Activated naive CD8-positive, alpha-beta T cell treated with anti-CD3 and anti-CD28 coated beads, Interleukin-2, amount 10 ng/mL, durations not matched to agents 7 days and 5 days (primary cell): Measurements from ENCODE around the gene PNMA8A. TPM values are rescaled to one million over a fixed set of nuclear protein-coding genes. Genes with fewer than 3 reads are reported as not detected.

Experiments used
- ATAC-seq: fragments of 150-1000 bp; cut with Tn5 transposase; one replicate; pipeline ENCODE4 v1.10.0; 2021; ENCODE audit warnings: low read depth, moderate library complexity
- POLR2A ChIA-PET: fragments of 350-600 bp; sonication (Branson Sonifier 250); formaldehyde crosslinking; loops from one replicate; lab custom pipeline; 2021; ENCODE audit warnings: antibody characterized with exemption; lab: Charles Lee
- DNase-seq: peaks from one replicate; pipeline ENCODE4 v3.0.0; 2021
- H3K27ac Mint-ChIP-seq: one replicate; pipeline ENCODE4 v1.8.0; 2022; ENCODE audit warnings: mild to moderate bottlenecking, mixed read lengths
- H3K27me3 Mint-ChIP-seq: one replicate; pipeline ENCODE4 v1.8.0; 2022; ENCODE audit warnings: mild to moderate bottlenecking, moderate library complexity, mixed read lengths
- H3K36me3 Mint-ChIP-seq: one replicate; pipeline ENCODE4 v1.8.0; 2021; ENCODE audit warnings: mild to moderate bottlenecking, mixed read lengths
- H3K4me1 Mint-ChIP-seq: one replicate; pipeline ENCODE4 v1.8.0; 2021; ENCODE audit warnings: mixed read lengths
- H3K4me3 Mint-ChIP-seq: one replicate; pipeline ENCODE4 v1.8.0; 2022; ENCODE audit warnings: mild to moderate bottlenecking, moderate library complexity, mixed read lengths
- H3K9me3 Mint-ChIP-seq: one replicate; pipeline ENCODE4 v1.8.0; 2021; ENCODE audit warnings: mixed read lengths
- total RNA-seq, 2 experiments: library from RNA; stranded (reverse); gene quantifications; one replicate each; pipeline ENCODE4 v1.2.3, GENCODE V29; 2021

The PNMA8A gene
- total RNA-seq, 2 experiments from 2014 or later, result 1.7 to 1.8 TPM

- Mint-ChIP-seq H3K4me1 (peaks cover 27% of the 10 kb centered on the region), H3K27ac (no peak overlapping the region), H3K27me3 (peaks cover 85% of the 10 kb centered on the region), H3K4me3 (peak overlapping the region; percentile 82), H3K36me3 (no peaks in the 10 kb centered on the region), H3K9me3 (no peaks in the 10 kb centered on the region)
- POLR2A ChIA-PET, result no interaction called here
- ATAC-seq, result no peak
- DNase-seq, result no peak
These were observed 43.8 kb downstream of the PNMA8A start for GRCh38 chr19:46427518-46428045.

- ATAC-seq (peak; percentile 38), DNase-seq (peak; percentile 63)
- peaks cover 27% of the 10 kb centered on the region for H3K4me1 Mint-ChIP-seq
- H3K4me3 Mint-ChIP-seq, result peak overlapping the region; percentile 82
- POLR2A ChIA-PET, result no interaction called here
- H3K36me3 Mint-ChIP-seq, result no peaks in the 10 kb centered on the region
- no peaks in the 10 kb centered on the region for H3K9me3 Mint-ChIP-seq
- no peak overlapping the region for H3K27ac Mint-ChIP-seq
- peaks cover 80% of the 10 kb centered on the region for H3K27me3 Mint-ChIP-seq
These were observed 44.7 kb downstream of the PNMA8A start for GRCh38 chr19:46426506-46427162.

GRCh38 chr19:46426035-46426505 lies 45.3 kb downstream of the PNMA8A start:
- no peaks in the 10 kb centered on the region for H3K36me3 Mint-ChIP-seq
- peaks cover 75% of the 10 kb centered on the region for H3K27me3 Mint-ChIP-seq
- H3K4me3 Mint-ChIP-seq, result peak overlapping the region; percentile 82
- H3K27ac Mint-ChIP-seq, result no peak overlapping the region
- POLR2A ChIA-PET, result no interaction called here
- ATAC-seq (no peak), DNase-seq (no peak)
- H3K9me3 Mint-ChIP-seq, result no peaks in the 10 kb centered on the region
- peaks cover 27% of the 10 kb centered on the region for H3K4me1 Mint-ChIP-seq

- Mint-ChIP-seq H3K4me1 (peaks cover 15% of the 10 kb centered on the region), H3K27ac (no peak overlapping the region), H3K4me3 (no peak overlapping the region), H3K36me3 (no peaks in the 10 kb centered on the region), H3K9me3 (no peaks in the 10 kb centered on the region), H3K27me3 (peaks cover 59% of the 10 kb centered on the region)
- ATAC-seq, result no peak
- POLR2A ChIA-PET, result interaction anchor here (0.6 kb wide), 2 partner anchors 32 to 403 kb away, joined by 3 to 4 read pairs; no protein-coding TSS in a partner anchor
- DNase-seq, result no peak
These were observed 48.2 kb downstream of the PNMA8A start for GRCh38 chr19:46423188-46423587.

- no peak for DNase-seq
- no peak for ATAC-seq
- H3K27me3 Mint-ChIP-seq, result peaks cover 56% of the 10 kb centered on the region
- no peaks in the 10 kb centered on the region for H3K9me3 Mint-ChIP-seq
- no peak overlapping the region for H3K4me3 Mint-ChIP-seq
- POLR2A ChIA-PET, result no interaction called here
- no peak overlapping the region for H3K27ac Mint-ChIP-seq
- H3K36me3 Mint-ChIP-seq, result no peaks in the 10 kb centered on the region
- peaks cover 9% of the 10 kb centered on the region for H3K4me1 Mint-ChIP-seq
These were observed 49.0 kb downstream of the PNMA8A start for GRCh38 chr19:46422344-46422743.

- Mint-ChIP-seq H3K9me3 (no peaks in the 10 kb centered on the region), H3K36me3 (no peaks in the 10 kb centered on the region), H3K4me3 (no peak overlapping the region), H3K27ac (no peak overlapping the region), H3K4me1 (no peaks in the 10 kb centered on the region), H3K27me3 (peaks cover 56% of the 10 kb centered on the region)
- DNase-seq (no peak), ATAC-seq (no peak)
- POLR2A ChIA-PET, result no interaction called here
These were observed 51.3 kb downstream of the PNMA8A start for GRCh38 chr19:46420056-46420455.

Other genes with a start within 250 kb of the PNMA8A start
- gene IGFL1, start 241.8 kb downstream of the PNMA8A start, total RNA-seq, result not detected
- not detected for gene HIF3A, start 174.5 kb downstream of the PNMA8A start, total RNA-seq
- 10 to 100 TPM; 76.1 to 87.4 TPM for gene PPP5C, start 124.5 kb downstream of the PNMA8A start, total RNA-seq
- not detected for gene CCDC8, start 58.0 kb downstream of the PNMA8A start, total RNA-seq
- under 1 TPM in 1 of 2 experiments, not detected in 1; 0.11 TPM for gene PNMA8C, start 42.6 kb downstream of the PNMA8A start, total RNA-seq
- gene PNMA8B, start 24.3 kb upstream of the PNMA8A start, total RNA-seq, result under 1 TPM; 0.22 to 0.23 TPM
- 100 to 1,000 TPM; 485 to 503 TPM for gene CALM3, start 129.8 kb upstream of the PNMA8A start, total RNA-seq
- gene PTGIR, start 153.5 kb upstream of the PNMA8A start, total RNA-seq, result 1 to 10 TPM; 8.0 to 8.5 TPM
- gene GNG8, start 164.6 kb upstream of the PNMA8A start, total RNA-seq, result 1 to 10 TPM in 1 of 2 experiments, not detected in 1; 2.4 TPM
- under 1 TPM; 0.42 to 0.48 TPM for gene DACT3, start 189.6 kb upstream of the PNMA8A start, total RNA-seq
- gene PRKD2, start 245.6 kb upstream of the PNMA8A start, total RNA-seq, result 100 to 1,000 TPM; 166 to 173 TPM